ENCODE data around the gene SSR1. TPM values are rescaled to one million over a fixed set of nuclear protein-coding genes. Genes with fewer than 3 reads are reported as not detected.
"Not testable (repeated sequence)": the region's sequence is repeated elsewhere in the genome, so short reads cannot be mapped to it uniquely, and the experiment has no call there.

SSR1 gene
- total RNA-seq, 2 experiments from 2014 or later = 31.6 to 138 TPM

DNA sequence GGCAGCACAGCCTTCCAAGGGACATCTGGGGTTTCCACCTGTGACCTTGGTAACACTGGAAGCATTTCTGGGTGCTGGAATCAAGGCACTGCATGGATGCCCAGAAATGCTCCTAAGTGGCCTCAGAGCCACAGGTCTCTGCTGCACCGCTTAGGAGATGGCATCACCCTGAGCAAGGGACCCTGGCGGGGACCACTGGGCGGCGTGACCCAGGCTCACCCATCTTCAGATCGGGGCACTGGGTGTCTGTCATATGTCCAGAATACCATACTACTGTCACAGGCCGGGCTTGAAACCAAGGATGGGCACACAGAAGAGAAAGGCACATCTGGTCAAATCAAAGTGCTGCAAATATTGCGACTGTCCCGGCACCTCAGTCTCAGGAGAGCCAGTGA lies 45.9 kb downstream of the SSR1 start:
- Histone ChIP-seq H3K79me2 (ENCODE audit: insufficient read depth, low read depth, low read length) (no peaks in the 10 kb centered on the region), H4K20me1 (ENCODE audit: insufficient read depth, low read length) (no peaks in the 10 kb centered on the region), H3K4me3 (ENCODE audit: low read depth, low read length, poor library complexity, severe bottlenecking) (no peak overlapping the region), H3K27ac (ENCODE audit: low read depth, low read length, poor library complexity, severe bottlenecking) (no peak overlapping the region), H2AFZ (ENCODE audit: low read length) (no peak overlapping the region), H3K9me3 (ENCODE audit: low read length) (no peaks in the 10 kb centered on the region), H3K9me2 (ENCODE audit: insufficient read depth, low read length) (no peaks in the 10 kb centered on the region), H3K4me2 (ENCODE audit: low read length) (no peak overlapping the region), H3K36me3 (ENCODE audit: insufficient read depth, low read length) (no peaks in the 10 kb centered on the region), H3K4me1 (ENCODE audit: insufficient read depth, low read length, poor library complexity, severe bottlenecking) (no peaks in the 10 kb centered on the region)
- POLR2A ChIA-PET = no interaction called here
- no TSS peak for BruUV-seq (replicated peaks)
- no peak for DNase-seq (ENCODE audit: low spot score)
- CTCF ChIA-PET (ENCODE audit: unreplicated experiment) = no interaction called here
- intact Hi-C loops (cut with micrococcal nuclease; ENCODE audit: unreplicated experiment) = no loop called here
- TF ChIP-seq, protein P1, sequence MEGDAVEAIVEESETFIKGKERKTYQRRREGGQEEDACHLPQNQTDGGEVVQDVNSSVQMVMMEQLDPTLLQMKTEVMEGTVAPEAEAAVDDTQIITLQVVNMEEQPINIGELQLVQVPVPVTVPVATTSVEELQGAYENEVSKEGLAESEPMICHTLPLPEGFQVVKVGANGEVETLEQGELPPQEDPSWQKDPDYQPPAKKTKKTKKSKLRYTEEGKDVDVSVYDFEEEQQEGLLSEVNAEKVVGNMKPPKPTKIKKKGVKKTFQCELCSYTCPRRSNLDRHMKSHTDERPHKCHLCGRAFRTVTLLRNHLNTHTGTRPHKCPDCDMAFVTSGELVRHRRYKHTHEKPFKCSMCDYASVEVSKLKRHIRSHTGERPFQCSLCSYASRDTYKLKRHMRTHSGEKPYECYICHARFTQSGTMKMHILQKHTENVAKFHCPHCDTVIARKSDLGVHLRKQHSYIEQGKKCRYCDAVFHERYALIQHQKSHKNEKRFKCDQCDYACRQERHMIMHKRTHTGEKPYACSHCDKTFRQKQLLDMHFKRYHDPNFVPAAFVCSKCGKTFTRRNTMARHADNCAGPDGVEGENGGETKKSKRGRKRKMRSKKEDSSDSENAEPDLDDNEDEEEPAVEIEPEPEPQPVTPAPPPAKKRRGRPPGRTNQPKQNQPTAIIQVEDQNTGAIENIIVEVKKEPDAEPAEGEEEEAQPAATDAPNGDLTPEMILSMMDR (conservative IDR thresholded peaks at IDR 0.05; ENCODE audit: low read length) = no peak
- TF ChIP-seq EZH2phosphoT487 (IDR thresholded peaks at IDR 0.05; ENCODE audit: borderline replicate concordance, low read depth, low read length) = no peak

DNA sequence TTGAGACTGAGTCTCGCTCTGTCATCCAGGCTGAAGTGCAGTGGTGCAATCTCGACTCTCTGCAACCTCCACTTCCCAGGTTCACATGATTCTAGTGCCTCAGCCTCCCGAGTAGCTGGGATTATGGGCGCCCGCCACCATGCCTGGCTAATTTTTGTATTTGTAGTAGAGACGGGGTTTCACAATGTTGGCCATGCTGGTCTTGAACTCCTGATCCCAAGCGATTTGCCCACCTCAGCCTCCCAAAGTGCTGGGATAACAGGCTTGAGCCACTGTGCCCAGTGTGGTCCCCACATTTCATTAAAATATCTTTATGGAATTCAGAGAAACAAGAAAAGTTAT lies 47.6 kb downstream of the SSR1 start:
- CTCF ChIA-PET (ENCODE audit: unreplicated experiment); BruUV-seq (replicated peaks); H3K4me2 ChIP-seq (ENCODE audit: low read length); H3K4me1 ChIP-seq (ENCODE audit: insufficient read depth, low read length, poor library complexity, severe bottlenecking); H3K27ac ChIP-seq (ENCODE audit: low read depth, low read length, poor library complexity, severe bottlenecking); H4K20me1 ChIP-seq (ENCODE audit: insufficient read depth, low read length); POLR2A ChIA-PET; intact Hi-C loops (cut with micrococcal nuclease; ENCODE audit: unreplicated experiment); H3K79me2 ChIP-seq (ENCODE audit: insufficient read depth, low read depth, low read length); H3K9me2 ChIP-seq (ENCODE audit: insufficient read depth, low read length); H3K36me3 ChIP-seq (ENCODE audit: insufficient read depth, low read length); DNase-seq (ENCODE audit: low spot score); H3K4me3 ChIP-seq (ENCODE audit: low read depth, low read length, poor library complexity, severe bottlenecking); H3K9me3 ChIP-seq (ENCODE audit: low read length); H2AFZ ChIP-seq (ENCODE audit: low read length): not testable (repeated sequence)

DNA sequence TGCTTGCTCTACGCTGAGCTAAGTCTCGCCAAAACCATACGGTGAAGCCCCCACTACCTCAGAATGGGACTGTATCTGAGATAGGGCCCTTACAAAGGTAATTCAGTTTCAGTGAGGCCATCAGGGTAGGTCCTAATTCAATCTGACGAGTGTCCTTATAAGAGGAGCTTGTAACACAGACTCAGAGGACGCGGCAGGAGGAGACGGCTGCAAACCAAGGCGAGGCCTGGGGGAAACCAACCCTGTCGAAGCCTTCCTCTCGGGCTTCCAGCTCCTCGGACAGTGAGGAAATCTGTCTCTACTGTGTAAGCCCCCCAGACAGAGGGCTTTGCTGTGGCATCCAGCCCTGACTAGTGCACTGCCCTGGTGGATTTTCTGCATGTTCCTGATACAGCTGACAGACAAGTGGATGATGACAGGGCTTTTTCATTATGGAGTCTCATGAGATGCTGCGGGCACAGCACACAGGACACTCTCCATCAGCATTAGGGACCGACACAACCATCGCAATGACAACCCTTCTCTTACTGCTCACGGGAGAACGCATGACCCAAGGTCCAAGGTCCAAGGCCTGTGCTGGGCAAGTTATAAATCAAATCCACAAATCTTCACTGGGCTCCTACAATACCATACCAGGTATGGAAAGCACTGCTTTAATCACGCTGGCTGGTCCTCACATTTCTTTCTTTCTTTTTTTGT lies 48.2 kb downstream of the SSR1 start:
- Histone ChIP-seq H3K27ac (ENCODE audit: low read depth, low read length, poor library complexity, severe bottlenecking) (no peak overlapping the region), H3K36me3 (ENCODE audit: insufficient read depth, low read length) (no peaks in the 10 kb centered on the region), H2AFZ (ENCODE audit: low read length) (no peak overlapping the region), H3K4me1 (ENCODE audit: insufficient read depth, low read length, poor library complexity, severe bottlenecking) (no peaks in the 10 kb centered on the region), H3K9me2 (ENCODE audit: insufficient read depth, low read length) (no peaks in the 10 kb centered on the region), H3K9me3 (ENCODE audit: low read length) (no peaks in the 10 kb centered on the region), H3K4me3 (ENCODE audit: low read depth, low read length, poor library complexity, severe bottlenecking) (no peak overlapping the region), H3K79me2 (ENCODE audit: insufficient read depth, low read depth, low read length) (no peaks in the 10 kb centered on the region), H3K4me2 (ENCODE audit: low read length) (no peak overlapping the region), H4K20me1 (ENCODE audit: insufficient read depth, low read length) (no peaks in the 10 kb centered on the region)
- intact Hi-C loops (cut with micrococcal nuclease; ENCODE audit: unreplicated experiment) = no loop called here
- DNase-seq (ENCODE audit: low spot score) = no peak
- no peak for TF ChIP-seq EZH2phosphoT487 (IDR thresholded peaks at IDR 0.05; ENCODE audit: borderline replicate concordance, low read depth, low read length)
- BruUV-seq (replicated peaks) = no TSS peak
- ChIA-PET CTCF (ENCODE audit: unreplicated experiment) (no interaction called here), POLR2A (no interaction called here)

DNA sequence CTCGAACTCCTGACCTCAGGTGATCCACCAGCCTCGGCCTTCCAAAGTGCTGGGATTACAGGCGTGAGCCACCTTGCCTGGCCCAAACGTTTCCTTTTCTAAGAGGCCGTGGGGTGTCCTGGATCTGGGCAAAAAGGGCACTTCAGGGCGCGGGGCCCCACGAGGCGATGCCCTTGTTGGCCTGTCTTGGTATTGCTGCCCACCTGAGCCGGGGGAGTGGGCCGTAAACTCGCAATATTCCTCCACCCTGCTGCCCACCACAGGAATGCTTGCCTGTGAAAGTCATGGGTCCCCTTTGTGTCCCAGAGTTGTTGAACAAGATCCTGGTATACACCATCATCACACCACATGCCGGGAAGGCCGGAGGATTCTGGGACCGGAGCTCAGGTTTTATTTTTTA lies 49.0 kb downstream of the SSR1 start:
- Histone ChIP-seq H3K79me2 (ENCODE audit: insufficient read depth, low read depth, low read length) (no peaks in the 10 kb centered on the region), H3K4me3 (ENCODE audit: low read depth, low read length, poor library complexity, severe bottlenecking) (no peak overlapping the region), H4K20me1 (ENCODE audit: insufficient read depth, low read length) (no peaks in the 10 kb centered on the region), H3K9me3 (ENCODE audit: low read length) (no peaks in the 10 kb centered on the region), H3K4me2 (ENCODE audit: low read length) (no peak overlapping the region), H3K9me2 (ENCODE audit: insufficient read depth, low read length) (no peaks in the 10 kb centered on the region), H3K27ac (ENCODE audit: low read depth, low read length, poor library complexity, severe bottlenecking) (no peak overlapping the region), H2AFZ (ENCODE audit: low read length) (no peak overlapping the region), H3K4me1 (ENCODE audit: insufficient read depth, low read length, poor library complexity, severe bottlenecking) (no peaks in the 10 kb centered on the region), H3K36me3 (ENCODE audit: insufficient read depth, low read length) (no peaks in the 10 kb centered on the region)
- ChIA-PET POLR2A (interaction anchor here (0.7 kb wide), 1 partner anchor 184 kb away, joined by 4 read pairs; no protein-coding TSS in a partner anchor), CTCF (ENCODE audit: unreplicated experiment) (no interaction called here)
- no peak for TF ChIP-seq EZH2phosphoT487 (IDR thresholded peaks at IDR 0.05; ENCODE audit: borderline replicate concordance, low read depth, low read length)
- TF ChIP-seq, protein P1 (conservative IDR thresholded peaks at IDR 0.05; ENCODE audit: low read length) = no peak
- no TSS peak for BruUV-seq (replicated peaks)
- intact Hi-C loops (cut with micrococcal nuclease; ENCODE audit: unreplicated experiment) = no loop called here
- DNase-seq (ENCODE audit: low spot score) = no peak

DNA sequence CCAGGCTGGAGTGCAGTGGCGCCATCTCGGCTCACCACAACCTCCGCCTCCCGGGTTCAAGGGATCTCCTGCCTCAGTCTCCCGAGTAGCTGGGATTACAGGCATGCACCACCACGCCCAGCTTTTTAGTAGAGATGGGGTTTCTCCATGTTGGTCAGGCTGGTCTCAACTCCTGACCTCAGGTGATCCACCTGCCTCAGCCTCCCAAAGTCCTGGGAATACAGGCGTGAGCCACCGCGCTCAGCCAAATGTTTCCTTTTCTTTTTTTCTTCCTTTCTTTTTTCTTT lies 49.5 kb downstream of the SSR1 start:
- POLR2A ChIA-PET = interaction anchor here (0.7 kb wide), 1 partner anchor 183 kb away, joined by 4 read pairs; no protein-coding TSS in a partner anchor
- CTCF ChIA-PET (ENCODE audit: unreplicated experiment); H3K4me2 ChIP-seq (ENCODE audit: low read length): not testable (repeated sequence)

More for the DNA sequence above, 49.5 kb downstream of the SSR1 start:
- H3K4me1 ChIP-seq (ENCODE audit: insufficient read depth, low read length, poor library complexity, severe bottlenecking); H3K79me2 ChIP-seq (ENCODE audit: insufficient read depth, low read depth, low read length); H3K4me3 ChIP-seq (ENCODE audit: low read depth, low read length, poor library complexity, severe bottlenecking); BruUV-seq (replicated peaks); H3K36me3 ChIP-seq (ENCODE audit: insufficient read depth, low read length); H3K9me2 ChIP-seq (ENCODE audit: insufficient read depth, low read length); H3K27ac ChIP-seq (ENCODE audit: low read depth, low read length, poor library complexity, severe bottlenecking); DNase-seq (ENCODE audit: low spot score); intact Hi-C loops (cut with micrococcal nuclease; ENCODE audit: unreplicated experiment); H2AFZ ChIP-seq (ENCODE audit: low read length); H3K9me3 ChIP-seq (ENCODE audit: low read length); H4K20me1 ChIP-seq (ENCODE audit: insufficient read depth, low read length): not testable (repeated sequence)

All from OCI-LY7 (cell line).